Smooth muscle cell of bladder (primary cell): ENCODE data around the gene OR5M10. TPM values are rescaled to one million over a fixed set of nuclear protein-coding genes. Genes with fewer than 3 reads are reported as not detected.

Source experiments
- total RNA-seq: library from RNA; depleted of rRNA; stranded (reverse); fragments of >200 nt; gene quantifications from 2 replicates; pipeline ENCODE4 v1.2.3, GENCODE V29; 2014

The OR5M10 gene
- not detected in 2 replicates for total RNA-seq

GRCh38 chr11:56577621-56578020 is at the start of gene OR5M10:
OR5M10 (minus strand) TSS chr11:56577721; CDS start chr11:56577721, 0 bp downstream.

GRCh38 chr11:56543157-56543556 is 34.4 kb downstream of the OR5M10 start, which contains the start of gene OR5M11:
OR5M11 (minus strand) TSS chr11:56543257; CDS start chr11:56543257, 0 bp downstream.

Other genes starting within 250 kb of the OR5M10 start
- gene OR8K1, start 231.7 kb downstream of the OR5M10 start, total RNA-seq: not detected in 2 replicates
- not detected in 2 replicates for gene OR8J1, start 223.4 kb downstream of the OR5M10 start, total RNA-seq
- not detected in 2 replicates for gene OR8U1, start 202.1 kb downstream of the OR5M10 start, total RNA-seq
- not detected in 2 replicates for gene OR5AL1, start 165.0 kb downstream of the OR5M10 start, total RNA-seq
- not detected in 2 replicates for gene OR5M3, start 104.4 kb downstream of the OR5M10 start, total RNA-seq
- gene OR5M8, start 86.4 kb downstream of the OR5M10 start, total RNA-seq: not detected in 2 replicates
- not detected in 2 replicates for gene OR5M11, start 34.5 kb downstream of the OR5M10 start, total RNA-seq
- not detected in 2 replicates for gene OR5M1, start 37.2 kb upstream of the OR5M10 start, total RNA-seq
- not detected in 2 replicates for gene OR5AP2, start 64.7 kb upstream of the OR5M10 start, total RNA-seq
- gene OR5AR1, start 86.0 kb upstream of the OR5M10 start, total RNA-seq: not detected in 2 replicates
- not detected in 2 replicates for gene OR9G1, start 121.4 kb upstream of the OR5M10 start, total RNA-seq
- gene OR9G4, start 171.0 kb upstream of the OR5M10 start, total RNA-seq: not detected in 2 replicates